ENCODE results near the gene COG8. TPM values are rescaled to one million over a fixed set of nuclear protein-coding genes. Genes with fewer than 3 reads are reported as not detected.

Gene COG8
- total and polyA plus RNA-seq, 2 of the 8 experiments (the other 6 are each of a cell fraction or from before 2014, with no cell fraction given): 49.1 to 55.6 TPM

- no peak for TF ChIP-seq RBBP5 (IDR thresholded peaks at IDR 0.05; ENCODE audit: borderline replicate concordance, low read depth, low read length)
- no peak for TF ChIP-seq SP4 (IDR thresholded peaks at IDR 0.05; ENCODE audit: low read length)
- no peak for TF ChIP-seq SIRT6 (IDR thresholded peaks at IDR 0.05; ENCODE audit: low read length)
- TF ChIP-seq KDM5A (IDR thresholded peaks at IDR 0.05; ENCODE audit: low read length): no peak
- no peak for TF ChIP-seq YY1 (IDR thresholded peaks at IDR 0.05; ENCODE audit: low read depth, low read length)
- no peak; the same call in 1 of the 2 replicates for TF ChIP-seq MAX (IDR thresholded peaks at IDR 0.05)
- no peak for TF ChIP-seq RAD21 (IDR thresholded peaks at IDR 0.05 in 1 of 2, conservative IDR thresholded peaks at IDR 0.05 in 1 of 2; ENCODE audit: low read depth in 2 of 2, low read length in 2 of 2)
- no peak for TF ChIP-seq KDM4A (IDR thresholded peaks at IDR 0.05; ENCODE audit: low read depth, low read length, severe bottlenecking)
These were observed 641 bp downstream of the COG8 start (continued) for GRCh38 chr16:69338557-69339288.
